RWPE1 (cell line): ENCODE measurements around the gene FIGNL2.

Experiments
- CTCF ChIA-PET: fragments of 350-600 bp; sonication (Branson Sonifier 250); formaldehyde crosslinking; extraction: SDS; loops from one replicate; lab custom pipeline; 2021; lab: Yijun Ruan, JAX
- POLR2A ChIA-PET: fragments of 400-600 bp; formaldehyde crosslinking; extraction: SDS; loops from one replicate; lab custom pipeline; 2020; ENCODE audit warnings: antibody characterized with exemption; ENCODE audit not compliant: low non-redundant PET; lab: Yijun Ruan, JAX
- DNase-seq: peaks from one replicate; pipeline ENCODE4 v3.0.0; 2012; ENCODE audit warnings: low spot score
- H3K27ac ChIP-seq: fragments of 450-650 bp; 2 replicates; pipeline ENCODE4 v1.5.1; 2017
- TF ChIP-seq, protein P1 (sequence below): fragments of 450-650 bp; conservative IDR thresholded peaks from 2 replicates; pipeline ENCODE4 v1.5.1; 2017; ENCODE audit warnings: low read depth, mild to moderate bottlenecking

FIGNL2 gene

DNA sequence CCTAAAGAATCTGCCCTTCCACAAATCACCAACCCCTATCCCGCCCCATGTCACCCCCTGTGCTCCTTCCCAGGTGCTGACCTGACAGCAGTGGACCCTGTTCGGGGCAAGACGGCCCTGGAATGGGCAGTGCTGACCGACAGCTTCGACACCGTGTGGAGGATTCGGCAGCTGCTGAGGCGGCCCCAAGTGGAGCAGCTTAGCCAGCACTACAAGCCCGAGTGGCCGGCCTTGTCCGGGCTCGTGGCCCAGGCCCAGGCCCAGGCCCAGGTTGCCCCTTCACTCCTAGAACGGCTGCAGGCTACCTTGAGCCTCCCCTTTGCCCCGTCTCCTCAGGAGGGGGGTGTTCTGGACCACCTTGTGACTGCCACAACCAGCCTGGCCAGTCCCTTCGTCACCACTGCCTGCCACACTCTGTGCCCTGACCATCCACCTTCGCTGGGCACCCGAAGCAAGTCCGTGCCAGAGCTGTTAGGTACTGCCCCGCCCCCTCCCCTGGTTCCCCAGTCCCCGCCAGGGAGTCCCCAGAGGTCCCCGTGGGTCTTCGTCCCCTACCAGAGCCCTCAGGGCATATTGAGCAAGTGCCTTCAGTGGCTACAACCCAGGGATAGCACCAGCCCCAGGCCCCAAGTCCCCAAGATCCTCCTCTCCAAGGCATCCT lies 42.1 kb upstream of the FIGNL2 start:
- no peak overlapping the region for H3K27ac ChIP-seq
- ChIA-PET CTCF (no interaction called here), POLR2A (no interaction called here)
- TF ChIP-seq, protein P1, sequence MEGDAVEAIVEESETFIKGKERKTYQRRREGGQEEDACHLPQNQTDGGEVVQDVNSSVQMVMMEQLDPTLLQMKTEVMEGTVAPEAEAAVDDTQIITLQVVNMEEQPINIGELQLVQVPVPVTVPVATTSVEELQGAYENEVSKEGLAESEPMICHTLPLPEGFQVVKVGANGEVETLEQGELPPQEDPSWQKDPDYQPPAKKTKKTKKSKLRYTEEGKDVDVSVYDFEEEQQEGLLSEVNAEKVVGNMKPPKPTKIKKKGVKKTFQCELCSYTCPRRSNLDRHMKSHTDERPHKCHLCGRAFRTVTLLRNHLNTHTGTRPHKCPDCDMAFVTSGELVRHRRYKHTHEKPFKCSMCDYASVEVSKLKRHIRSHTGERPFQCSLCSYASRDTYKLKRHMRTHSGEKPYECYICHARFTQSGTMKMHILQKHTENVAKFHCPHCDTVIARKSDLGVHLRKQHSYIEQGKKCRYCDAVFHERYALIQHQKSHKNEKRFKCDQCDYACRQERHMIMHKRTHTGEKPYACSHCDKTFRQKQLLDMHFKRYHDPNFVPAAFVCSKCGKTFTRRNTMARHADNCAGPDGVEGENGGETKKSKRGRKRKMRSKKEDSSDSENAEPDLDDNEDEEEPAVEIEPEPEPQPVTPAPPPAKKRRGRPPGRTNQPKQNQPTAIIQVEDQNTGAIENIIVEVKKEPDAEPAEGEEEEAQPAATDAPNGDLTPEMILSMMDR = no peak
- DNase-seq = no peak

DNA sequence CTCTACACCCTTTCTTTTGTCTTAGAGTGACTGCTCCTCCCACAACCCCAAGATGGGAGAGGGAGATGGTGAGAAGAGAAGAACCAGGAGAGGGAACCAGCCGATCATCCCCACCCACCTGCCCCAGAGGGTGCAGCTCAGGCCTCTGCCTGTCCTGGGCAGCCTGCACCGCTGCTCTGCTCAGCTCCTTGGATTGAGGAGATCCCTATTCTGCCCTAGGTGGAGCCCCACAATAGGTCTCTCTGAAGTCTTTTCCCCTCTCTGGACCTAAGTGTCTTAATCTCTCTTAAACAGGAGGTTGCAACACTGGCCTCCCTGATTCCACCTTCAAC lies 41.6 kb upstream of the FIGNL2 start:
- CTCF ChIA-PET = no interaction called here
- no peak for DNase-seq
- no peak overlapping the region for H3K27ac ChIP-seq
- POLR2A ChIA-PET = no interaction called here
- TF ChIP-seq, protein P1 = no peak

DNA sequence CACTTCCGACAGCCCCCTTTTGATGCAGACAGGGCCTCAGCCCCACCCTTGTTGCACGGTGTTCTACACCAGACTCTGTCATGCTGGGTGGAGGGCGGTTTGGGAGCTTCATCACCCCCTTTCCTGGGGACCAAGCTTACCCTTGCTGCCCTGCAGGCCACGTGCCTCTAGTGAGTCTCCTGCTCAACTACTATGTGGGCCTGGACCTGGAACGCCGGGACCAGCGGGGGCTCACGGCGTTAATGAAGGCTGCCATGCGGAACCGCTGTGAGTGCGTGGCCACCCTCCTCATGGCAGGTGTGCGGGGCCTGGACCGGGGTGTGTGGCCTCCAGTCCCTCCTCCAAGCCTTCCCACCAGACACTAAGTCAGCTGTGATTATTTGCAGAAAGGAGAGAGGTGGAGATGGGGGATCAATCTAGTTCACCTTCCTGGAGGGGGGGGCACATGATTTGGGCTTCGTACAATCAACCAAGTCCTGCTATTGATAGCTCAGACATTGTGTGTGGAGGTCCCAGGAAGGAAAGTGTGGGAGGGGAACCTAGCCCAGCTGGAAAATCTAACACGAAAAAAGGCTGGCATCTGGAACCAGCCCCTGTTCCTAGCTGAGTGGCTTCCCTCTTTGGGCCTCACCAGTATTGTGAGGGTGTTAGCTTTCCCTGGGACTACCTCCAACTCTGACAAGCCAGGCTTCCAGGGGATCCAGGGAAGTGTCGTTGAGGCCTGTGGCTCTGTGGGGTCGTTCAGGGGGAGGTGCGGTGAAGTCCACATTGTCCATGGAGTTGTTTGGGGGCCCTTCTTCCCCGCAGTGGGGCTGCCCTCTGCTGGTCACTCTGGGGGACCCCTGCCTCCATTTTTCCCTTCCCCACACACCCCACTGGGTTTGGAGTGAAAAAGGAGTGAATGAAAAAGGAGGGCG lies 41.0 kb upstream of the FIGNL2 start:
- TF ChIP-seq, protein P1 = no peak
- no peak for DNase-seq
- no peak overlapping the region for H3K27ac ChIP-seq
- POLR2A ChIA-PET = no interaction called here
- CTCF ChIA-PET = interaction anchor here (0.6 to 0.7 kb wide), 4 partner anchors 11 to 195 kb away, joined by 3 to 5 read pairs (median 4); no protein-coding TSS in a partner anchor

DNA sequence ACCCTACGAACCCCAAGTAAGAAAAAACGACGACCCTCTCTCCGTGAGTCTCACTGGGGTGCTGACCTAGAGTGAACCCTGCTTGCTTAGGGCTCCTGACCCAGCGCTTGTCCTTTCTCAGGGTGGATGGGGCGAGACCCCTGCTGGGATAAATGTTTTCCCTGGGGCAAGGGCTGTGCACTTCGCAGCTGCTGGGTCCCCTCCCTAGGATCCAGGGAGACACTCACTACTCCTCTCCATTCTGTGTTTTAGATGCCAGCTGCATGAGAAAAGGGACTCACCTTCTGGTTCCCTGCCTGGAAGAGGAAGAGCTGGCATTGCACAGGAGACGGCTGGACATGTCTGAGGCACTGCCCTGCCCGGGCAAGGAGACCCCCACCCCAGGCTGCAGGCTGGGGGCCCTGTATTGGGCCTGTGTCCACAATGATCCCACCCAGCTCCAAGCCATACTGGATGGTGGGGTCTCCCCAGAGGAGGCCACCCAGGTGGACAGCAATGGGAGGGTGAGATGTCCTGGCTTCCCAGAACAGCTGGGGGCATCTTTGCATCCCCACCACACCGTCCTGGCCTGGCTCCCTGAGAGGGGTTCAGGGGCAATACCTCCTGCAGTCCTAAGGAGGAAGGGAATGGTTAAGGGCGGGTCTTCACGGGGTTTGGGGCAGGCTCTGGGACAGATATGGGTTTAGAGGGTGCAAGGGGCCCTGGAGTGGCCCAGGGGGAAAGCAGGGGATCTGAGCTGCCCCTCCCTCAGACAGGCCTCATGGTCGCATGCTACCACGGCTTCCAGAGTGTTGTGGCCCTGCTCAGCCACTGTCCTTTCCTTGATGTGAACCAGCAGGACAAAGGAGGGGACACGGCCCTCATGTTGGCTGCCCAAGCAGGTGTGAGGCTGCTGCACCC lies 40.0 kb upstream of the FIGNL2 start:
- ChIA-PET CTCF (interaction anchor here (0.6 to 1.0 kb wide), 3 partner anchors 12 to 196 kb away, joined by 3 to 5 read pairs (median 4); no protein-coding TSS in a partner anchor), POLR2A (no interaction called here)
- DNase-seq = no peak
- TF ChIP-seq, protein P1 = no peak
- no peak overlapping the region for H3K27ac ChIP-seq

DNA sequence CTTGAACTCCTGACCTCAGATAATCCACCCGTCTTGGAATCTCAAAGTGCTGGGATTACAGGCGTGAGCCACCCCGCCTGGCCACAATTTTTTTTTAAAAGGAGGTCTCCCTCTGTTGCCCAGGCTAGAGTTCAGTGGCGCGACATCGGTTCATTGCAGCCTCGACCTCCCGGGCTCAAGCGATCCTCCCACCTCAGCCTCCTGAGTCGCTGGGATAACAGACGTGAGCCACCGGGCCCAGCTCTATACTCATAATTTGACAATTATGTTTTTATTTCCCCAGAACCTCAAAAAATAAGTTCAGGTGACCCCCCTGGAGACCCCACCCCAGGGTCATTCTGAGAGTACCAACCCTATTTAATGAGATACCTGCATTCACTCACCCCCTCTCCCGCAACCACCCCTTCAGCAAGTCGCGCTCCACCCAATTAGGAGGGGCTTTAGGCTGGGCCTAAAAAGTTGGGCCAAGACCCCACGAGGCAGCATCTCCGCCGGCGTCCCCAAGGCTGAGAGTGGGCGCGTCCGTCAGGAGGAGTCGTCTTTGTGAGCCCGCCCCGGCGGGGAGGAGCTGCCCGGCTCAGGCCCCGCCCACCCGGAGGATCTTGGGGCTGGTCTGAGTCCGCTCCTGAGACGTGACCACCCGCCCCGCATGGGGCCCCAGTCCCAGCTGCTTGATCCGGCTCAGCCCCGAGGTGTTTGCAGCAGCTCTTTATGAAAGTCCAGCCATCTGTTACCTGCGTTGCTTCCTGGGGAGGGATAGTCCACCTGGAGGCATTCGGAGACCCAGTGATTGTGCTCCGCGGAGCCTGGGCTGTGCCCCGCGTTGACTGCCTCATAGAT lies 39.2 kb upstream of the FIGNL2 start, which contains the start of gene ANKRD33:
Gene ANKRD33 (plus strand): TSS at position 628 of the 840 bp plus-strand sequence. CDS start 84 bp downstream, at position 712.
- no peak for DNase-seq
- TF ChIP-seq, protein P1 = no peak
- ChIA-PET CTCF (interaction anchor here (1.0 kb wide), 2 partner anchors 12 to 136 kb away, joined by 3 to 4 read pairs; no protein-coding TSS in a partner anchor), POLR2A (no interaction called here)
- no peak within 1 kb of the TSS for H3K27ac ChIP-seq
